ENCODE results near the gene ARID3A.

Gene ARID3A

GRCh38 chr19:1009981-1010538 is 84.2 kb downstream of the ARID3A start:
- no peak for DNase-seq (ENCODE audit: low spot score)
- in situ Hi-C loops (cut with MboI; ENCODE audit: low sequenced_read_pairs, unreplicated experiment), result no loop called here
- no peak for TF ChIP-seq CTCF (IDR thresholded peaks at IDR 0.05; ENCODE audit: borderline replicate concordance, control extremely low read depth, extremely low read depth, insufficient read depth, missing control alignments)

GRCh38 chr19:1010586-1011510 is 85.0 kb downstream of the ARID3A start:
- TF ChIP-seq CTCF (IDR thresholded peaks at IDR 0.05; ENCODE audit: borderline replicate concordance, control extremely low read depth, extremely low read depth, insufficient read depth, missing control alignments), result no peak
- in situ Hi-C loops (cut with MboI; ENCODE audit: low sequenced_read_pairs, unreplicated experiment), result no loop called here
- DNase-seq (ENCODE audit: low spot score), result no peak

GRCh38 chr19:1011831-1012333 is 86.0 kb downstream of the ARID3A start:
- in situ Hi-C loops (cut with MboI; ENCODE audit: low sequenced_read_pairs, unreplicated experiment), result no loop called here
- no peak for DNase-seq (ENCODE audit: low spot score)
- TF ChIP-seq CTCF (IDR thresholded peaks at IDR 0.05; ENCODE audit: borderline replicate concordance, control extremely low read depth, extremely low read depth, insufficient read depth, missing control alignments), result no peak

- TF ChIP-seq CTCF (IDR thresholded peaks at IDR 0.05; ENCODE audit: borderline replicate concordance, control extremely low read depth, extremely low read depth, insufficient read depth, missing control alignments), result no peak
- DNase-seq (ENCODE audit: low spot score), result no peak
- in situ Hi-C loops (cut with MboI; ENCODE audit: low sequenced_read_pairs, unreplicated experiment), result no loop called here
Measured at GRCh38 chr19:1012334-1012733, 86.5 kb downstream of the ARID3A start.

GRCh38 chr19:1013218-1013617 is 87.4 kb downstream of the ARID3A start:
- TF ChIP-seq CTCF (IDR thresholded peaks at IDR 0.05; ENCODE audit: borderline replicate concordance, control extremely low read depth, extremely low read depth, insufficient read depth, missing control alignments), result no peak
- no peak for DNase-seq (ENCODE audit: low spot score)
- in situ Hi-C loops (cut with MboI; ENCODE audit: low sequenced_read_pairs, unreplicated experiment), result no loop called here

GRCh38 chr19:1014161-1015060 is 88.6 kb downstream of the ARID3A start:
- in situ Hi-C loops (cut with MboI; ENCODE audit: low sequenced_read_pairs, unreplicated experiment), result no loop called here
- DNase-seq (ENCODE audit: low spot score), result no peak
- no peak for TF ChIP-seq CTCF (IDR thresholded peaks at IDR 0.05; ENCODE audit: borderline replicate concordance, control extremely low read depth, extremely low read depth, insufficient read depth, missing control alignments)
